HCEC 1CT (cell line): ENCODE data around the gene CD84.
"Not testable (repeated sequence)": the region's sequence is repeated elsewhere in the genome, so short reads cannot be mapped to it uniquely, and the experiment has no call there.

ENCODE experiments used
- DNase-seq: peaks from one replicate; pipeline ENCODE4 v3.0.0-alpha.2; 2017

CD84 gene

DNA sequence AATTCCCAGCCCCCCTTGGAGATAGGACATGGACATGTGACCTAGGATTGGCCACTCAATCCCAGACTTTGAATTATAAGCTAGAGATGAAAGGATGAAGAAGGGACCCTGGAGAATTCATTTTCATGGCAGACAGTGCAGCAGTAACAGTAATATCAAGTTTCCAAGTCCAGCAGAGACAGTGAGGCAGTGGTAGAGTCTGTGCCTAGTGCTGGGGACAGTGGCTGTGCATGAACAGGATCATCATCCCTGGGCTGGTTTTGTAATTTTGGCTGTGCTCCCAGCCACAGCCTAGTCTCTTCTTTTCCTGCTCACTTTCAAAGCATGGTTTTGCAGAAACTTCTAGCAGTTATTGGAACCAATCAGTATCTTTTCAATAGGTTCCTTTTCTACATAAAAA, 29.6 kb upstream of the CD84 start:
- DNase-seq, result no peak

DNA sequence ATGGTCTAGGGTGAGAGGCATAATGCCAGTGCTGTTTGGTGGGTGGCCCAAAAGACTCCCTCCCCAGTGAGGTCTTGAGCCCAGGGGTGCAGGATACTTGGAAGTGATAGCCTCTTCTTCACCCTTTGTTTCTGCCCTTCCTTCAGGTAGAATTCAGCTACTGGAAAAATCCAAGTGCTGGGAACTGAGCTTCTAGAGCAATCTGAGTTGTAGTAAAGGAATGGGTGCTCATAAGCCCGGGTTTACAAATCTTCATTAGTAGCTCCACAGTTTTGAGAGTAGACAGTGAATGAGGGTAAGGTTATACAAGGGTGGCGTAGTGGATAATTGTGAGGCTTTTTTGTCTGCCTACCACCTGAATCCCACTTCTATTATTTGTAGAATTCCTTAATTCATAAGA, 29.2 kb upstream of the CD84 start:
- no peak for DNase-seq

DNA sequence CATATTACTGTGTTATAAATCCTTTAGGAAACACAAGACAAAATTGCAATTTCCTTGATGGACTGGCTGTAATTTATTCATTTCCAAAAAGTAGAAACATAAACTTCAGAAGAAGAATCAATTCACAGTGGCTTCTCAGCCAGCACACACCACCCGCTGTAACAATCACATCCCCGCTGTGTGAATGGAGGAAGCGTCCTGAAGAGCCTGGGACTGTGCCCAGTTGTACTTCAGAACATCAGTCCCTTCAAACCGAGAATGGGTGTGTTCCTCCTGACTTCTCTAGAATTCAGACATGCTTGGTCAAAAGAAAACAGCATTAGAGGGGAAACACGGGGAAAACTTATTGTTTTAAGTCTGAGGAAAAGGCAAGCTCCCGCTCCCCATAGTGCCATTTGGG, 28.8 kb upstream of the CD84 start:
- DNase-seq, result no peak

DNA sequence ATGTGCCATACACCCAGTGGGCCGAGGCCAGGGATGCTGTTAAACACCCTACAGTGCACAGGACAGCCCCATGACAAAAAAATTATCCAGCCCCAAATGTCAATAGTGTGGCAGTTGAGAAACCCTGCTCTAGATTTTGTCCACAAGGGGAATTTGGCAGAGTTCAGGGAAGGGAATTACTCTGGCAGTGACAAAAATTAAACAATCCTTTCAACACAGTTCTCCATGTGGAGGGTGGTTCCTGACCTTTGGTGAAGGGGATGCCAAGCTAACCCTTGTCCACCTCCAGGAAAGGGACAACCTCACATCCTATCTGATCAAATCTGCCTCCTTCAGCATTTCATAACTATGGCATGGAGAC, 28.4 kb upstream of the CD84 start:
- no peak for DNase-seq

GRCh38 chr1:160607011-160607671, 27.8 kb upstream of the CD84 start:
- DNase-seq, result peak; percentile 73

DNA sequence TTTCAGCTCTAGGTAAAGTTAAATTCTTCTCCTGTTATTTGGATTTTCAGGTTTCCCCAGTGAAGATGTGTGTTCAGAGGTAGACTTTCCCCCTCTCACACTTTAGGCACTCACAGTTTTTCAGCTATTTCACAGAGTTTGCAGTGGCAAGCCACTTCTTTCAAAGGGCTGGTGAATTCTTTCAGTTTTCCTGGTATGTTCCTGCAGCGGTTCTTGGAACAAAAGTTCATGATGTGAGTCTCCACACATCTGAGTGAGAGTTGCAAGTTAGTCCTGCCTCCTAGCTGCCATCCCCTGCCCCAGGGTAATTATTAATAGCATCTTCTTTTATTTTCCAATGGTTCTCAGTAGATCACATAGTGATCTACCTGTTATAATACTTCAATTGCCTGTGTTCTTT, 27.3 kb upstream of the CD84 start:
- DNase-seq, result no peak

GRCh38 chr1:160605792-160606479, 26.6 kb upstream of the CD84 start:
- DNase-seq, result no peak

DNA sequence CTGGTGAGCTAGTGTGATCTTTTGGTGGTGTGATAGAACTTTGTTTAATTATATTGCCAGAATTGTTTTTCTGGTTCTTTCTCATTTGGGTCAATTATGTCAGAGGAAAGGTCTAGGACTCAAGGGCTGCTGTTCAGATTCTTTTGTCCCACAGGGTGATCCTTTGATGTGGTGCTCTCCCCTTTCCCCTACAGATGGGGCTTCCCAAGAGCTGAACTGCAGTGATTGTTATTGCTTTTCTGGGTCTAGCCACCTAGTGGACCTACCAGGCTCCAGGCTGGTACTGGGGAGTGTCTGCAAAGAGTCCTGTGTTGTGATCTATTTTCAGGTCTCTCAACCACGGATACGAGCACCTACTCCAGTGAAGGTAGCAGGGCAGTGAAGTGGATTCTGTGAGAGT, 25.9 kb upstream of the CD84 start:
- no peak for DNase-seq

- DNase-seq, result no peak
Measured at GRCh38 chr1:160597705-160598104, 18.4 kb upstream of the CD84 start.

DNA sequence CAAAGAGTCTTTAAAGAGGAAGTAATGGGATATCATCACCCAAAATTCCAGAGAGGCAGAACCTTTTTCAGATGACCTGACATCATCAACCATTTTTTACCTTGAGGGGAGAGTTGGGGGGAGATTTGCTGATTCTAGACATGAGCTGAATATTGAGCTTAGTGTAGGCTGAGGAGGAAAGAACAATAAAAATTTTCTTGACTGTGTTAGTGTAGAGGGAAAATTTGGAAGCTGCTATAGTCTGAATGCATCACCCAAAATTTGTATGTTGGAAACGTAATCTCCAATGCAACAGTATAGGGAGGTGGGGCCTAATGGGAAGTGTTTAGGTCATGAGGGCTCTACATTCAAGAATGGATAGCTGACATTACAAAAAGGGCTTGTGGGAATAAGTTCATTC, 17.8 kb upstream of the CD84 start:
- DNase-seq, result no peak

- no peak for DNase-seq
Measured at GRCh38 chr1:160590488-160590887, 11.2 kb upstream of the CD84 start.

DNA sequence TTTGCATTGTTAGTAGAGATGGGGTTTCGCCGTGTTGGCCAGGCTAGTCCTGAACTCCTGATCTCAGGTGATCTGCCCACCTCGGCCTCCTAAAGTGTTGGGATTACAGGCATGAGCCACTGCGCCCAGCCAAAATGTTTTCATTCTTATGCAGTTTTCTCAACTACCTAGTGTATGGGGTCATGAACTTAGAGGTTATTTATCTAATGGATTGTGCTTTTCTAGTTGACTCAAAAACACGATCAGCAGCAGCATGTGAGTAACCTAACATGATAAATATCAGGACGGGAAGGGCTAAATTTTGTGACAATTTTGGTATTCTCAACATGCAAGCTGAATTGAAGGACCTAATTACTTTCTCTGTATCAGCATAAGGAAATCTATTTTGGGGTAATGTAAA, 9.2 kb upstream of the CD84 start:
- no peak for DNase-seq

DNA sequence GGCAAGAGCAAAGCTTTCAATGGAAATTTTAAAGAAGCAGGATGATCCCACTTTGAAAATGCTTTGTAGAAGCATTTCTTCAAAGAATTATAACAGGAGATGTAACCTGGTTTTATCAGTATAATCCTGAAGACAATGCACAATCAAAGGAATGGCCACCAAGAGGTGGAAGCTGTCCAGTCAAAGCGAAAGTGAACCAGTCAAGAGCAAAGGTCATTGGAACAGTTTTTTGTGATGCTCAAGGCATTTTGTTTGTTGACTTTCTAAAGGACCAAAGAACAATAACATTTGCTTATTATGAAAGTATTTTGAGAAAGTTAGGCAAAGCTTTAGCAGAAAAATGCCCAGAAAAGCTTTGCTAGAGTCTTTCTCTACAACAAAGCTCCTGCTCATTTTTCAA, 5.5 kb upstream of the CD84 start:
- no peak for DNase-seq

- not testable (repeated sequence) for DNase-seq
Measured at GRCh38 chr1:160582976-160583375, 3.7 kb upstream of the CD84 start.

DNA sequence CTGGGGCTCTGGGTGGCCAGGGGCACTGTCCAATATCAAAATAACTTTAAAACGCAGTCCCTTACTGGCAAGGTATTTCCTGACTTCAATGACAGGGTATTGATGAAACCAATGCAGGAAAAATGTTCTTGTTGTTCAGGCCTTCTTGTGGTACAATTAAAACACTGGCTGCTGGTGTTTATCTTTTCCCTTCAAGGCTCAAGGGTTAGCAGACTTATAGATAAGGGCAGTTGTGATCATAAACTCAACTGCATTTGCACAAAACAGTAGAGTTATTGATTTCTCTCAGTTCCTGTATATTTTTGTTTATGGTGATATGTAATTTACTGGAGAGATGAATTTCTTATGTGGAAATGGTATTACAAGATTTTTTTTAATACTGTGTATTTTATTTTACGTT, 2.7 kb upstream of the CD84 start:
- DNase-seq, result no peak

- no peak for DNase-seq
Measured at GRCh38 chr1:160580221-160580812, 1.0 kb upstream of the CD84 start.

DNA sequence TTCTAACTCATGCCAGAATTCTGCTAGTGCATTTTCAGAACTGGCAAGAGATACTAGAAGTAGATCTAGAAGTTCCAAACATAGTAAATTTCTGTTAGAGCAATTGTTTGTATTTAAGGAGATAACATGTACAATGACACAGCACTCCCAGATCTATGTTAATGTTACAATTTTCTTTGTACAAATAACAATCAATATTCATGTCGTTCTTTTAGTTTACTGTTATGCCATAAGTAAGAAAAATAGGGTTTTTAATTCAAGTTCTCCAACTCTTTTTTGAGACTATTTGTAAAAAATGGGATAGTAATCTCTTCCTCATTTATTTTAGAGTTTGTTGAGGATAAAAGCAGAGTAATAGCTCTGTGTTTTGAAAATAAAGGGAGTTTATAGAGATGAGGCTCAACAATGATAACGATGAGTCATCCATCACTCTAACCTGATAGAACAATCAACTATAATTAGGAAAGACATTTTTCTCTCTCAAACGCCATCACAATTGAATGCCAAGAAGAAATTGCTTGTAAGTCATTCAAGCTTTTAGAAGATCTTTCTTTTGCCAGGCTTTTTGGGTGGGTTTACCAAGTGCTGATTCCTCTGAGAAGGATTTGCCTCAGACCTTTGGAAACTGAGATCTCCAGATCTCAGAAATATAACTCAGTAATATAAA, 638 bp downstream of the CD84 start:
- no peak for DNase-seq

DNA sequence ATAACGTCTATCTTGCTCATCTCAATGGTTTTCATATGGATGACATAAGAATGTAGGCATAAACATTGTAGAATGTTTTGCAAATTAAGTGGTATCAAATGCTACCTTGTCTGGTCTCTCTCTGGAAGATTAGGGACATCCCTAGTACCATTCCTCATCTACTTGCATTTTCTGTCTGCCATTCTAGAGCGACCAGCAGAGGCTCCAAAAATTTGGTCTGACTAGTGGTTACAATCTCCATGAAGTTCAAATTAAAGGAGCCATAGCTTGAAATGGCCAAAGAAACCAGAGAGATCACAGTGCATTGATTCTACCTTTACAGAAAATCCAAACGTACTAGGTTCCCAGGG, 1.1 kb downstream of the CD84 start:
- DNase-seq, result no peak

DNA sequence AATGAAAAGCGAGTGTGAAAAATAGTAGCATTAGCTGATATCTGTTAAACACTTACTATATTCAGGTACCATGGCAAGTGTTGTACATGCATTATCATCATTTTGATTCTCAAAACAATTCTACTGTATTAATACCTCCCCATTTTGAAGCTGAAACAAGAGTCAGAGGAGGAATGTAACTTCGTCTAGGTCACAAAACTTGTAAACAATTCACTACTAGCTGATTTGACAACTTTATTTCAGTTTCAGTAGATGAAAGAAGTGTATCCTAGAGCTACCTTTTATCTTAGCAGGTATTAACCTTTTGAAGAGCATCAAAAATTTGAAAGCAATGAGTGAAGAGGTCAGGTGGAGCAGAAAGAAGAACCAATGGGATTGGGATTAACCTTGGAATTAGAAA, 1.6 kb downstream of the CD84 start:
- DNase-seq, result no peak

DNA sequence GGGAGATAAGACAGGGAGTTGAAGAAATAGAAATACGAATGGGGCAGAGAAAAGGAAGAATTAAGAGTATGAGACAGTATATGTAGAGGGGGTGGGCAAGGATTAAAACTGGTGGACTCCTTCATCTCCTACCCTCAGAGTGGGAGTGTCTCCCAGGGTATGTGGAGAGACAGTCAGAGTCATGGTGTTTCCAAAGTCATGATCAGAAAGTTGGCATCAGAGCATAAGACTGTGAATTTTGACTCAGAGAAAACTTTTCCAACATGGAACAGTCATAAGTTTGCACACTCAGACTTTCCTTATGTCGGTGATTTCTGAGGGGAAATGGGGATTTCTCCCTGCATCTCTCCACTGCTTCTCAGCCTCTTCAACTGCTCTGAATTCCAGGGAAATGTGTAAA, 2.4 kb downstream of the CD84 start:
- no peak for DNase-seq

- no peak for DNase-seq
Measured at GRCh38 chr1:160576390-160576789, 2.9 kb downstream of the CD84 start.

- DNase-seq, result no peak
Measured at GRCh38 chr1:160575112-160575664, 4.1 kb downstream of the CD84 start.

DNA sequence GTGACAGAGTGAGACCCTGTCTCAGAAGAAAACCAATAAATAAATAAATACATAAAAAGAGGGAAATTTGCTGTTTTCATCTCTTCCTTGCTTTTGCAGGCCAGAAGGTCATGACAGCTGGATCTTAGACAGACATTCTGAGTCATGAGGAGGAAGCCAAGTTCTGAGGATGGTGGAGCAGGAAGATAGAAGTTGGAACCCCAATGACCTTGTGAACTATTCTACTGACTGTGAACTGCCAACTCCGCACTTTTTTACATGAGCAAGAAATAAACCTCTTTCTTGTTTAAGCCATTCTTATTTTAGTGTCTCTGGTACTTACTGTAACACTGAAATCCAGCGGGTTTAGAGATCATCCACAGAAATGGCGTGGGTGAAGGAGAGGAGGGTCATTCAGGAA, 8.5 kb downstream of the CD84 start:
- DNase-seq, result no peak

GRCh38 chr1:160569806-160570205, 9.5 kb downstream of the CD84 start:
- no peak for DNase-seq
